ENCODE measurements around the gene PDE7B.

The PDE7B gene

DNA sequence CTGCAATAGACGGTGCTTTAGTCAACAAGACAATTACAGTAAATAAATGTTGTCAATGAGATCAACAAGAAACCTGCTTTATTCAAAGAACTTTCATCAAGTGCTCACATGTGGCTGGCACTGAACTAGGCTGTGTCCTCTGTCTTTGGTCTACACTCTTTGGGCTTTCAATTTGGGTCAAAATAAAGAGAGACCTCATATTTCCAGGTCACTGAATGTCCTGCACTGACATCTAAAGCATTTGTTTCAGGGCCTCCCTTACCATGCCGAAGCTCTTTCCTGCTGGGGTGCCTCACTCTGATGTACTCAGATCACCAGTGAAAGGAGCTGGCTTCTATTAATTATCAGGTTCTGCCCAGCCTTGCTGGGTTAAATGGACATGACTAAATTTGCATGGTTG, 32.0 kb downstream of the PDE7B start:
- H3K4me3 ChIP-seq (ENCODE audit: low read depth, low read length), result no peak overlapping the region
- DNase-seq (ENCODE audit: low read depth), result no peak
- TF ChIP-seq CTCF (conservative IDR thresholded peaks at IDR 0.05; ENCODE audit: low read depth, low read length), result no peak

DNA sequence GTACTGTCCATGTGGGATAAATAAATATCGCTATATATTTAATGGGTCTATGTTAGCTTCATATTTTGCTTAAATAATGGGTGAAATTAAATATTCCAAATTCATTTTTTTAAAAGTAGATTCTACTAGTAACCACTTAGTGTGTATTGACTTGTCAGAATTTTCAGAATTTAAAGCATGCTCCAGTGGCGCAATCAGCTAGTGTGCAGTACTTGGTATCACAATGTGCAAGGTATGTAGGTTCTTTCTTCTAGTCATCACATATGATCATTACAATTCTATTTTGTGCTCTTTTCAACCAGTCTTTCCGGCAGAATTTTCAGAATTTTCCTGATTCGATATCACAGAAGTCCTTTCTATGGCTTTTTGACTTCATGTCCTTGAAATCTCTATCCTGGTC, 32.6 kb downstream of the PDE7B start:
- peak; percentile 55 for DNase-seq (ENCODE audit: low read depth)
- no peak overlapping the region for H3K4me3 ChIP-seq (ENCODE audit: low read depth, low read length)
- no peak for TF ChIP-seq CTCF (conservative IDR thresholded peaks at IDR 0.05; ENCODE audit: low read depth, low read length)

DNA sequence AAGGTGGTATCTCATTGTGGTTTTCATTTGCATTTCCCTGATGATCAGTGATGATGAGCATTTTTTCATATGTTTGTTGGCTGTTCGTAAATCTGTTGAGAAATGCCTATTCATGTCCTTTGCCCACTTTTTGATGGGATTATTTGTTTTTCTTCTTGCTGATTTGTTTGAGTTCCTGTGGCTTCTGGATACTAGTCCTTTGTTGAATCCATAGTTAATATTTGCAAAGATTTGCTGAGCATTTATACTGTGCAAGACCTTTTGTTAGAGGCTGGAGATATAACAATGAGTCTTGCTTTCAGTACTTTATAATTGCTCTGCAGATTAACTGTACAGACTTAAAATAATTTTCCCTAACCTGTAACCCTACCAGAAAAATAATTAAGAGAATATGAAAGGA, 35.6 kb downstream of the PDE7B start:
- no peak for DNase-seq (ENCODE audit: low read depth)
- H3K4me3 ChIP-seq (ENCODE audit: low read depth, low read length), result no peak overlapping the region
- TF ChIP-seq CTCF (conservative IDR thresholded peaks at IDR 0.05; ENCODE audit: low read depth, low read length), result no peak

DNA sequence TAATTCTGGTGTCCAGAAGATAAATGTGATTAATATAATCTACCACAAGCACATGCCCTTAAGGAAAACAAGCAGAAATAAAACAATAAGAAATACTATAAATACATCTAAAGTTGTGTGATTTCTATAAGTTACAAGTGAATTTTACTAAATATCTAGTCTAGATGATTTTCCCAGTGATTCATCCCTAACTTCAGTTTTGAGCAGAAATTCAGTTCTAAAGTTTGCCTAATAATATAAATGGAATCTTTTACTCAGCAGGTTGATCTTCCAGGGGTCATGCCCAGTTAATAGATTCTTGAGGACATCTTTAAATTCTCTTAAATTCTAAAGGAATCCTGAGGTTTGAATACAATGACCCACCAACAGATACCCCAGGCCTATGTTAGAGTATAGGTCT, 37.3 kb downstream of the PDE7B start:
- no peak for DNase-seq (ENCODE audit: low read depth)
- no peak overlapping the region for H3K4me3 ChIP-seq (ENCODE audit: low read depth, low read length)
- TF ChIP-seq CTCF (conservative IDR thresholded peaks at IDR 0.05; ENCODE audit: low read depth, low read length), result no peak

GRCh38 chr6:135890876-135891275, 39.4 kb downstream of the PDE7B start:
- no peak for DNase-seq (ENCODE audit: low read depth)
- H3K4me3 ChIP-seq (ENCODE audit: low read depth, low read length), result no peak overlapping the region
- TF ChIP-seq CTCF (conservative IDR thresholded peaks at IDR 0.05; ENCODE audit: low read depth, low read length), result no peak

DNA sequence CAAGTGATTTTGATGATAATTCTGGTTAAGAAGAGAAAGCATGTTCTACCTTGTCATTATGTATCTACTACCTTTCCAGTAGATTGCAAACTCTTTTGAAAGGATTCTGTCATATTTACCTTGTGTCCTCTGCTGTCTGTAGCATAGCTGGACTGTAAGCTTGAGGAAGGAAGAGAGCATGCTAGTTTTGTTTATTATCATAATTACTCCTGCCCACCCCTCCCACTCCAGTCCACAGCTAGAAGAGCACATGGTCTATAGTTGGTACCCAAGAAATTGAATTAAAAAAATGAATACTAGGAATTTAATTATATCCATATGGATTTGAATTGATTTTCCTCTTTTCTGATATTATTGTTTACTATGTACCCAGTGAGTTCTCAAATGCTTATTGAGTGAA, 40.2 kb downstream of the PDE7B start:
- DNase-seq (ENCODE audit: low read depth), result no peak
- no peak for TF ChIP-seq CTCF (conservative IDR thresholded peaks at IDR 0.05; ENCODE audit: low read depth, low read length)
- H3K4me3 ChIP-seq (ENCODE audit: low read depth, low read length), result no peak overlapping the region

DNA sequence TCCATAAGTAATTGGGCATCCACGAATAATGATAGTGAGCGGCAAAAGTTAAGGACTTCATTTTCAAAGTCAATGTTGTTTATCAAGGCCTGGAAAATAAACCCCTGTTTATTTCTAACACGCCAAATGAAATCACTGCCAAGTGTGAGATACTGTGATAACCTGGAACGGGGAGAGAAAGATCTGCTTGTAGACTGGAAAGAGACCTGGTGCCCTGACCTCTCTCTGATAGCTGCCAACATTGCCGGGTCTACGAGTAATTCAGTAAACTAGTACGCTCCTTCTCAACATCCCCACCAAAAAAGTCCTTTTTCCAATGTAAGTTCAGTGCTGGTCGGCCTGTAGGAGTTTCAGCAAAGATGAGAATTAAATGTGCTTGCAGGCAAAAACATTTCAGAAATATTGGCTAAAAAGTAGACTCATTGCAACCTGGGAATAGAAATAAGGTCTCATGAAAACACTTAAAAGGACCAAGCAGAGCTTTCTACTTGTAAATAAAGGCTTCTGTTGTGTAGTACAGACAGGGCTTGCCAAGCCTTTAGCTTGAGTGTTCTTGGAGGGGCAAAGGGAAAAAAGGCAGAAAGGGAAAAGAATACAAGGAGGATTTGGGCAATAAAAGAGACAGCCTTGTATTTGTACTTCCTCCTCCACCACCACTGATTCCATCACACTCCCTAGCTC, 43.9 kb downstream of the PDE7B start:
- no peak overlapping the region for H3K4me3 ChIP-seq (ENCODE audit: low read depth, low read length)
- no peak for TF ChIP-seq CTCF (conservative IDR thresholded peaks at IDR 0.05; ENCODE audit: low read depth, low read length)
- DNase-seq (ENCODE audit: low read depth), result no peak
